Measurements from ENCODE around the gene PPP1R26.

DNA sequence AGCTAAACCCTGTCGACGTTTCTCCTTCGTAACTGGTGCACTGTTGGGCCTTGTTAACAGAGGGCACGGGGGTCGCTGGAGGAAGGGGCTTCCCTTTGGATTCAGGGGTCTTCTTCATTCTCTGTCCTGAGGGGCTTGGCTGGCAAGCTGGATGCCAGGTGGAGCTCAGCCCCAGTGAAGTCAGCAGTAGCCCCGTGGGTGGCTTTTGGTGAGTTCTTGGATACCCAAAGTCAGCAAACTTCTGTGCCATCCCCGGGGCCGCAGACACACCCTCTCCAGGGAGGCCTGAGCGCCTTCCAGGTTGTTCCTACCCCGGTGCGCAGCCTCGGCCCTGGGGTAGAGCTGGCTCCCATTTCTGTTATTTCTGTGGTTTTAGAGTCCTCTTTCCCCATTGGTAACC lies 54.1 kb downstream of the PPP1R26 start:
- TF ChIP-seq, protein P1, sequence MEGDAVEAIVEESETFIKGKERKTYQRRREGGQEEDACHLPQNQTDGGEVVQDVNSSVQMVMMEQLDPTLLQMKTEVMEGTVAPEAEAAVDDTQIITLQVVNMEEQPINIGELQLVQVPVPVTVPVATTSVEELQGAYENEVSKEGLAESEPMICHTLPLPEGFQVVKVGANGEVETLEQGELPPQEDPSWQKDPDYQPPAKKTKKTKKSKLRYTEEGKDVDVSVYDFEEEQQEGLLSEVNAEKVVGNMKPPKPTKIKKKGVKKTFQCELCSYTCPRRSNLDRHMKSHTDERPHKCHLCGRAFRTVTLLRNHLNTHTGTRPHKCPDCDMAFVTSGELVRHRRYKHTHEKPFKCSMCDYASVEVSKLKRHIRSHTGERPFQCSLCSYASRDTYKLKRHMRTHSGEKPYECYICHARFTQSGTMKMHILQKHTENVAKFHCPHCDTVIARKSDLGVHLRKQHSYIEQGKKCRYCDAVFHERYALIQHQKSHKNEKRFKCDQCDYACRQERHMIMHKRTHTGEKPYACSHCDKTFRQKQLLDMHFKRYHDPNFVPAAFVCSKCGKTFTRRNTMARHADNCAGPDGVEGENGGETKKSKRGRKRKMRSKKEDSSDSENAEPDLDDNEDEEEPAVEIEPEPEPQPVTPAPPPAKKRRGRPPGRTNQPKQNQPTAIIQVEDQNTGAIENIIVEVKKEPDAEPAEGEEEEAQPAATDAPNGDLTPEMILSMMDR (IDR thresholded peaks at IDR 0.05; ENCODE audit: low read depth, low read length): no peak
- TF ChIP-seq POLR2A (IDR thresholded peaks at IDR 0.05; ENCODE audit: extremely low read depth, insufficient read length) (no peak), MYC (IDR thresholded peaks at IDR 0.05; ENCODE audit: low read depth, low read length) (no peak)
- TF ChIP-seq, protein P2, sequence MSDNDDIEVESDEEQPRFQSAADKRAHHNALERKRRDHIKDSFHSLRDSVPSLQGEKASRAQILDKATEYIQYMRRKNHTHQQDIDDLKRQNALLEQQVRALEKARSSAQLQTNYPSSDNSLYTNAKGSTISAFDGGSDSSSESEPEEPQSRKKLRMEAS (IDR thresholded peaks at IDR 0.05; ENCODE audit: low read depth, low read length): no peak

Data from NB4 (cell line).